K562 (cell line): ENCODE measurements around the gene NFIC. TPM values are rescaled to one million over a fixed set of nuclear protein-coding genes. Genes with fewer than 3 reads are reported as not detected.

Source experiments
- ASH1L ChIP-seq: fragments of 450-650 bp; IDR thresholded peaks from 2 replicates; pipeline ENCODE4 v1.6.1; 2018; ENCODE audit warnings: borderline replicate concordance, mild to moderate bottlenecking, low read depth; ENCODE audit not compliant: partially characterized antibody
- CREB5 ChIP-seq: fragments of 250-450 bp; sonication (Bioruptor Pico); IDR thresholded peaks from 2 replicates; pipeline ENCODE4 v1.5.0; 2020; ENCODE audit warnings: mild to moderate bottlenecking
- EHMT2 ChIP-seq: fragments of 450-650 bp; IDR thresholded peaks from 2 replicates; pipeline ENCODE4 v1.6.1; 2018; ENCODE audit warnings: antibody characterized with exemption
- MLLT1 ChIP-seq, 2 experiments: fragments of 450-650 bp; IDR thresholded peaks; 2 replicates each; pipeline ENCODE4 v1.6.1; 2016
- MTF1 ChIP-seq: fragments of 250-450 bp; sonication (Bioruptor Pico); IDR thresholded peaks from 2 replicates; pipeline ENCODE4 v1.9.0; 2021; ENCODE audit warnings: moderate library complexity, mild to moderate bottlenecking, inconsistent platforms, borderline replicate concordance
- NEUROD1 ChIP-seq: fragments of 150-350 bp; IDR thresholded peaks from 2 replicates; pipeline ENCODE4 v1.6.1; 2014; ENCODE audit warnings: borderline replicate concordance, low read length, low read depth; ENCODE audit not compliant: partially characterized antibody
- PBX2 ChIP-seq, 2 experiments: IDR thresholded peaks in 1 of 2; conservative IDR thresholded peaks in 1 of 2; 2 replicates each; pipeline ENCODE4 v1.6.1; 2016; ENCODE audit warnings: low read depth in 2 of 2, mild to moderate bottlenecking in 1 of 2, missing compliant biosample characterization in 1 of 2, missing genetic modification characterization in 1 of 2, moderate library complexity in 1 of 2
- RFX5 ChIP-seq: IDR thresholded peaks from 2 replicates; pipeline ENCODE4 v1.6.1; 2011; ENCODE audit warnings: low read depth, mild to moderate bottlenecking, improper control_type of control experiment, low read length
- SLC30A9 ChIP-seq: fragments of 250-450 bp; sonication (Bioruptor Pico); IDR thresholded peaks from 2 replicates; pipeline ENCODE4 v1.8.0; 2022; ENCODE audit warnings: mild to moderate bottlenecking, moderate library complexity
- SMARCB1 ChIP-seq: IDR thresholded peaks from 2 replicates; pipeline ENCODE4 v1.6.1; 2011; ENCODE audit warnings: improper control_type of control experiment, low read depth; ENCODE audit not compliant: insufficient read length
- ZBTB5 ChIP-seq: fragments of 450-650 bp; IDR thresholded peaks from 2 replicates; pipeline ENCODE4 v1.6.1; 2017; ENCODE audit warnings: antibody characterized with exemption
- ZNF165 ChIP-seq: fragments of 250-450 bp; sonication (Bioruptor Pico); IDR thresholded peaks from 2 replicates; pipeline ENCODE4 v1.4.0; 2020; ENCODE audit warnings: borderline replicate concordance
- ZNF609 ChIP-seq: sonication (generic); formaldehyde crosslinking; IDR thresholded peaks from 2 replicates; pipeline ENCODE4 v1.8.1; 2023; ENCODE audit warnings: missing genetic modification reagents, mild to moderate bottlenecking, borderline replicate concordance
- polyA plus RNA-seq, 8 experiments: library from polyadenylated mRNA; depleted of rRNA in 4 of 8; stranded (reverse) in 5 of 8; unstranded in 3 of 8; fragments of >200 nt; fragmentation: Nextera tagmentation in 2 of 8; fragmentation: Illumina TruSeq in 1 of 8; extraction: Ambion mirVana in 2 of 8; extraction: Trizol in 1 of 8; gene quantifications; 2 replicates each; pipeline versions ENCODE4 v1.2.1 to v1.2.3, GENCODE V29; 2011 to 2014; ENCODE audit warnings: inconsistent platforms in 1 of 8, missing spikeins in 1 of 8
- total RNA-seq, 7 experiments: library from RNA; depleted of rRNA in 6 of 7; stranded (reverse); fragments of >200 nt in 6 of 7; fragmentation: Illumina TruSeq in 2 of 7; extraction: Trizol in 2 of 7; gene quantifications; 2 replicates each; pipeline versions ENCODE4 v1.2.1 to v1.2.3, GENCODE V29; 2011 to 2021; ENCODE audit warnings: low replicate concordance in 1 of 7

The NFIC gene
- total and polyA plus RNA-seq, 9 of the 15 experiments (the other 6 are each of a cell fraction or from before 2014, with no cell fraction given): 0.71 to 62.1 (median 6.9) TPM

GRCh38 chr19:3368848-3369336 is 2.5 kb downstream of the NFIC start (continued):
- no peak for TF ChIP-seq ZNF609 (CRISPR knock-in tag)
- TF ChIP-seq SMARCB1: no peak
- TF ChIP-seq NEUROD1: no peak
- no peak for TF ChIP-seq SLC30A9 (CRISPR knock-in tag)
- TF ChIP-seq RFX5: no peak
- peak; percentile 54 for TF ChIP-seq ASH1L
- peak; percentile 70; the same call in 1 of the 2 replicates for TF ChIP-seq EHMT2
- TF ChIP-seq CREB5: no peak
- peak; percentile 59; the same call in 1 of the 2 replicates for TF ChIP-seq ZBTB5
- peak; percentile 76 to 83 for TF ChIP-seq MLLT1 (IDR thresholded peaks at IDR 0.05)
- TF ChIP-seq ZNF165 (CRISPR knock-in tag): no peak
- TF ChIP-seq PBX2 (CRISPR knock-in tag; IDR thresholded peaks at IDR 0.05; ENCODE audit: low read depth): no peak
- TF ChIP-seq PBX2 (tag; conservative IDR thresholded peaks at IDR 0.05; ENCODE audit: low read depth): no peak
- no peak for TF ChIP-seq MTF1 (CRISPR knock-in tag)
